Trophoblast cell (in vitro differentiated cells and primary cell): ENCODE measurements around the gene MIOS.

Experiments
- DNase-seq, 2 donors: peaks; one replicate each; pipeline ENCODE4 v3.0.0-alpha.2; 2016
- H2AFZ ChIP-seq: 2 replicates; pipeline ENCODE4 v1.6.1; 2013; ENCODE audit warnings: low read length, moderate library complexity, mild to moderate bottlenecking; ENCODE audit not compliant: insufficient read depth, poor library complexity
- H2AK5ac ChIP-seq: 2 replicates; pipeline ENCODE4 v1.6.1; 2013; ENCODE audit warnings: mild to moderate bottlenecking, low read length
- H2BK120ac ChIP-seq: 2 replicates; pipeline ENCODE4 v1.6.1; 2013; ENCODE audit warnings: low read length, mild to moderate bottlenecking, moderate library complexity; ENCODE audit not compliant: insufficient read depth, poor library complexity
- H2BK12ac ChIP-seq: 2 replicates; pipeline ENCODE4 v1.6.1; 2013; ENCODE audit warnings: mild to moderate bottlenecking, low read length, moderate library complexity
- H2BK5ac ChIP-seq: 2 replicates; pipeline ENCODE4 v1.6.1; 2013; ENCODE audit warnings: low read length, low read depth, moderate library complexity, mild to moderate bottlenecking; ENCODE audit not compliant: poor library complexity
- H3K14ac ChIP-seq: 2 replicates; pipeline ENCODE4 v1.6.1; 2013; ENCODE audit warnings: mild to moderate bottlenecking, low read length
- H3K18ac ChIP-seq: 2 replicates; pipeline ENCODE4 v1.6.1; 2013; ENCODE audit warnings: mild to moderate bottlenecking, low read length
- H3K23ac ChIP-seq: 2 replicates; pipeline ENCODE4 v1.6.1; 2013; ENCODE audit warnings: low read length
- H3K27ac ChIP-seq: 2 replicates; pipeline ENCODE4 v1.5.1; 2013; ENCODE audit warnings: low read depth, mild to moderate bottlenecking, inconsistent platforms, low read length, moderate library complexity
- H3K27me3 ChIP-seq: 2 replicates; pipeline ENCODE4 v1.6.1; 2013; ENCODE audit warnings: inconsistent platforms, mild to moderate bottlenecking, low read length, moderate library complexity; ENCODE audit not compliant: insufficient read depth
- H3K36me3 ChIP-seq, 2 experiments: 1 replicate in 1 of 2; 2 replicates in 1 of 2; pipeline ENCODE4 v1.6.1; 2013; ENCODE audit warnings: low read length in 2 of 2, mild to moderate bottlenecking in 2 of 2, moderate library complexity in 1 of 2; ENCODE audit not compliant: insufficient read depth in 2 of 2, control insufficient read depth in 1 of 2
- H3K4ac ChIP-seq: 2 replicates; pipeline ENCODE4 v1.6.1; 2013; ENCODE audit warnings: low read depth, mild to moderate bottlenecking, low read length, moderate library complexity
- H3K4me1 ChIP-seq, 2 experiments: 1 replicate in 1 of 2; 2 replicates in 1 of 2; pipeline ENCODE4 v1.6.1; 2013; ENCODE audit warnings: low read length in 2 of 2, mild to moderate bottlenecking in 2 of 2, moderate library complexity in 1 of 2; ENCODE audit not compliant: insufficient read depth in 2 of 2, control insufficient read depth in 1 of 2
- H3K4me2 ChIP-seq: 2 replicates; pipeline ENCODE4 v1.6.1; 2013; ENCODE audit warnings: inconsistent platforms, mild to moderate bottlenecking, low read length, moderate library complexity
- H3K4me3 ChIP-seq: 2 replicates; pipeline ENCODE4 v1.5.1; 2013; ENCODE audit warnings: mild to moderate bottlenecking, low read depth, low read length, inconsistent platforms
- H3K79me1 ChIP-seq: one replicate; pipeline ENCODE4 v1.6.1; 2013; ENCODE audit warnings: low read length
- H3K79me2 ChIP-seq: 2 replicates; pipeline ENCODE4 v1.6.1; 2013; ENCODE audit warnings: low read length, mild to moderate bottlenecking; ENCODE audit not compliant: control insufficient read depth, insufficient read depth, poor library complexity
- H3K9ac ChIP-seq: 2 replicates; pipeline ENCODE4 v1.6.1; 2013; ENCODE audit warnings: mild to moderate bottlenecking, low read length
- H3K9me3 ChIP-seq: 2 replicates; pipeline ENCODE4 v1.6.1; 2013; ENCODE audit warnings: low read depth, mild to moderate bottlenecking, control low read depth, inconsistent platforms, low read length; ENCODE audit not compliant: insufficient read depth
- H4K12ac ChIP-seq: 2 replicates; pipeline ENCODE4 v1.6.1; 2013; ENCODE audit warnings: low read depth, mild to moderate bottlenecking, low read length, moderate library complexity
- H4K8ac ChIP-seq: 2 replicates; pipeline ENCODE4 v1.6.1; 2013; ENCODE audit warnings: low read depth, mild to moderate bottlenecking, low read length, moderate library complexity
- H4K91ac ChIP-seq: one replicate; pipeline ENCODE4 v1.6.1; 2013; ENCODE audit warnings: low read depth, mild to moderate bottlenecking, low read length, moderate library complexity
- WGBS: extraction: QIAGEN DNeasy Blood & Tissue Kit; methylation state at CpG from one replicate; pipeline ENCODE4 v1.1.7; 2013; ENCODE audit warnings: missing lambda C conversion rate; ENCODE audit not compliant: insufficient read length, insufficient coverage; ENCODE audit errors: extremely low coverage; 5-methylcytosine and 5-hydroxymethylcytosine counted together

MIOS gene

GRCh38 chr7:7620644-7621210 lies 54.0 kb downstream of the MIOS start:
- no peak overlapping the region for H3K4me3 ChIP-seq
- H3K14ac ChIP-seq: no peak overlapping the region
- no peaks in the 10 kb centered on the region for H3K27me3 ChIP-seq
- H3K4me2 ChIP-seq: no peak overlapping the region
- no peak overlapping the region for H2AK5ac ChIP-seq
- no peak overlapping the region for H4K8ac ChIP-seq
- H3K4ac ChIP-seq: no peak overlapping the region
- H2BK5ac ChIP-seq: no peak overlapping the region
- no peaks in the 10 kb centered on the region for H3K79me1 ChIP-seq
- H2BK12ac ChIP-seq: no peak overlapping the region
- no peak for DNase-seq
- H3K9ac ChIP-seq: no peak overlapping the region
- H3K4me1 ChIP-seq: no peaks in the 10 kb centered on the region
- H3K79me2 ChIP-seq: no peaks in the 10 kb centered on the region
- H2BK120ac ChIP-seq: no peak overlapping the region
- H3K36me3 ChIP-seq: no peaks in the 10 kb centered on the region
- H4K91ac ChIP-seq: no peak overlapping the region
- H3K27ac ChIP-seq: no peak overlapping the region
- no peak overlapping the region for H3K18ac ChIP-seq
- H3K9me3 ChIP-seq: no peaks in the 10 kb centered on the region
- H2AFZ ChIP-seq: no peak overlapping the region
- no peak overlapping the region for H3K23ac ChIP-seq
- no peak overlapping the region for H4K12ac ChIP-seq

DNA sequence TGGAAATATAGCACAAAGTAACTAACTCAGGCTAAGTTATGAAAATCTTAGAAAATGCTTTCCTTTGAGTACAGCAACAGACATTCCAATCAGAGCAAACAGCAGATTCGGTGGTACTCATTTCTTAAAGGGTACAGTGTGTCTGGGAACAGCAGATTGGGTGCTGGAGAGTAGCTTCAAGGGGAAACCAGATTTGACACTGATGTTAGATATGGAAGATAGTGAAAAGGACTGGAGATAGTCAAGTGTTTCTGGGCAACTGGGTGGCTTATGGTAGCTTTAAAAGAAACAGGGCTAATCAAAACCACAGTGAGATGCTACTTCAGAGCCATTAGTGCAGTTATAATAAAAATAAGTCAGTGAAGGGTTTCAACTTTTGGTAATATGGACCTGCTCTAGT lies 61.8 kb downstream of the MIOS start:
- Histone ChIP-seq H3K4me3 (no peak overlapping the region), H3K4me2 (no peak overlapping the region), H3K18ac (no peak overlapping the region), H4K12ac (no peak overlapping the region), H3K27ac (no peak overlapping the region), H2BK5ac (no peak overlapping the region), H3K9me3 (peaks cover 2% of the 10 kb centered on the region), H4K8ac (no peak overlapping the region), H3K27me3 (no peaks in the 10 kb centered on the region), H4K91ac (no peak overlapping the region), H3K14ac (no peak overlapping the region), H2AK5ac (no peak overlapping the region), H3K79me2 (no peaks in the 10 kb centered on the region), H2BK12ac (no peak overlapping the region), H3K36me3 (no peaks in the 10 kb centered on the region), H3K23ac (no peak overlapping the region), H2AFZ (no peak overlapping the region), H3K9ac (no peak overlapping the region), H3K4ac (no peak overlapping the region), H2BK120ac (no peak overlapping the region), H3K4me1 (no peaks in the 10 kb centered on the region), H3K79me1 (no peaks in the 10 kb centered on the region)
- DNase-seq: no peak
- WGBS: no CpG with 5 or more reads among the region's 1 CpG

DNA sequence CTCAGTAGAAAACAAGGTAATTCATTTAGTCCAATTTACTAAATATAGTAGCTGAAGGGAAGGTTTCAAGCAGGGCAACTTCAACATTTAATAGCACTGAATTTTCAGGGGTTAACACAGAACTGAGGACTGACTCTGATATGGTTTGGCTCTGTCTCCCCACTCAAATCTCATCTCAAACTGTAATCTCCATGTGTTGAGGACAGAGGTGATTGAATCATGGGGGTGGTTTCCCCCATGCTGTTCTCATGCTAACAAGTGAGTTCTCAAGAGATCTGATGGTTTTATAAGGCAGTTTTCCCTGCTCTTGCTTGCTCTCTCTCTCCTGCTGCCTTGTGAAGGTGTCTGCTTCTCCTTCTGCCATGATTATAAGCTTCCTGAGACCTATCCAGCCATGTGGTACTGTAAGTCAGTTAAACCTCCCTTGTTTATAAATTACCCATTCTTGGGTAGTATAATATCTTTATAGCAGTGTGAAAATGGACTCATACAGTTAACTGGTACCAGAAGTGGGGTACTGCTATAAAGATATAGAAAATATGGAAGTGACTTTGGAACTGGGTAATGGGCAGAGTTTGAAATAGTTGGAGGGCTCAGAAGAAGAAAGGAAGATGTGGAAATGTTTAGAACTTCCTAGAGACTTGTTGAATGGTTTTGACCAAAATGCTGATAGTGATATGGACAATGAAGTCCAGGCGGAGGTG lies 64.1 kb downstream of the MIOS start:
- no peaks in the 10 kb centered on the region for H3K27me3 ChIP-seq
- H4K91ac ChIP-seq: no peak overlapping the region
- H3K79me1 ChIP-seq: no peaks in the 10 kb centered on the region
- H2AK5ac ChIP-seq: no peak overlapping the region
- no peak overlapping the region for H3K27ac ChIP-seq
- H3K4me1 ChIP-seq: no peaks in the 10 kb centered on the region
- no peak overlapping the region for H3K18ac ChIP-seq
- H2BK12ac ChIP-seq: no peak overlapping the region
- peaks cover under 1% of the 10 kb centered on the region in 2 experiments for H3K36me3 ChIP-seq
- H3K23ac ChIP-seq: no peak overlapping the region
- no peak for DNase-seq
- no peak overlapping the region for H3K9ac ChIP-seq
- H3K4me2 ChIP-seq: no peak overlapping the region
- H3K9me3 ChIP-seq: peaks cover 2% of the 10 kb centered on the region
- no peak overlapping the region for H2AFZ ChIP-seq
- no peak overlapping the region for H3K4ac ChIP-seq
- no CpG with 5 or more reads among the region's 1 CpG for WGBS
- H4K12ac ChIP-seq: no peak overlapping the region
- H3K79me2 ChIP-seq: no peaks in the 10 kb centered on the region
- H2BK120ac ChIP-seq: no peak overlapping the region
- no peak overlapping the region for H2BK5ac ChIP-seq
- H3K4me3 ChIP-seq: no peak overlapping the region
- H3K14ac ChIP-seq: no peak overlapping the region
- H4K8ac ChIP-seq: no peak overlapping the region

- H2BK5ac ChIP-seq: no peak overlapping the region
- H3K14ac ChIP-seq: no peak overlapping the region
- no peak overlapping the region for H3K4ac ChIP-seq
- H2AFZ ChIP-seq: no peak overlapping the region
- H4K8ac ChIP-seq: no peak overlapping the region
- no peaks in the 10 kb centered on the region for H3K27me3 ChIP-seq
- H2BK12ac ChIP-seq: no peak overlapping the region
- no peak overlapping the region for H3K4me3 ChIP-seq
- H3K9me3 ChIP-seq: no peaks in the 10 kb centered on the region
- peaks cover 5% of the 10 kb centered on the region for H3K79me2 ChIP-seq
- no peak overlapping the region for H3K23ac ChIP-seq
- H3K4me1 ChIP-seq: peaks cover 0 to 5% of the 10 kb centered on the region in 2 experiments
- no peak overlapping the region for H2AK5ac ChIP-seq
- H3K4me2 ChIP-seq: peak overlapping the region; percentile 65
- no peak for DNase-seq
- H3K9ac ChIP-seq: peak overlapping the region; percentile 73
- no peak overlapping the region for H2BK120ac ChIP-seq
- WGBS: no CpG with 5 or more reads among the region's 5 CpGs
- H3K79me1 ChIP-seq: peaks cover 10% of the 10 kb centered on the region
- H4K91ac ChIP-seq: no peak overlapping the region
- H3K27ac ChIP-seq: no peak overlapping the region
- H3K36me3 ChIP-seq: peaks cover 2 to 3% of the 10 kb centered on the region in 2 experiments
- H3K18ac ChIP-seq: no peak overlapping the region
- H4K12ac ChIP-seq: no peak overlapping the region
Measured at GRCh38 chr7:7639421-7639820, 72.7 kb downstream of the MIOS start.
